B cell (primary cell): ENCODE results near the gene EPHA2.

Source experiments
- CTCF ChIP-seq: fragments of 200-600 bp; IDR thresholded peaks from one replicate; pipeline ENCODE4 v1.8.0; 2022; ENCODE audit warnings: antibody characterized with exemption, mild to moderate bottlenecking
- EZH2 ChIP-seq: IDR thresholded peaks from 2 replicates; pipeline ENCODE4 v1.6.1; 2012; ENCODE audit warnings: borderline replicate concordance, low read depth, mild to moderate bottlenecking, moderate library complexity, low read length; ENCODE audit not compliant: insufficient read depth, poor library complexity, severe bottlenecking

GRCh38 chr1:16196874-16197273 is 41.0 kb upstream of the EPHA2 start:
- TF ChIP-seq CTCF, result no peak
- TF ChIP-seq EZH2, result no peak
